Measurements from ENCODE around the gene BLTP3A.

The BLTP3A gene

GRCh38 chr6:34834789-34835518, 43.1 kb downstream of the BLTP3A start:
- no peak for TF ChIP-seq CTCF (IDR thresholded peaks at IDR 0.05; ENCODE audit: control extremely low read depth, extremely low read depth, low read depth, missing control alignments)
- DNase-seq (ENCODE audit: extremely low spot score): no peak
- ChIA-PET CTCF (no interaction called here), POLR2A (no interaction called here)

- DNase-seq (ENCODE audit: extremely low spot score): no peak
- POLR2A ChIA-PET: no interaction called here
- no peak for TF ChIP-seq CTCF (IDR thresholded peaks at IDR 0.05; ENCODE audit: control extremely low read depth, extremely low read depth, low read depth, missing control alignments)
- CTCF ChIA-PET: interaction anchor here (1.1 kb wide), 1 partner anchor 136 kb away, joined by 3 read pairs; no protein-coding TSS in a partner anchor
These were observed 44.1 kb downstream of the BLTP3A start for GRCh38 chr6:34836008-34836407.

- ChIA-PET CTCF (interaction anchor here (1.1 kb wide), 1 partner anchor 136 kb away, joined by 3 read pairs; no protein-coding TSS in a partner anchor), POLR2A (no interaction called here)
- no peak for DNase-seq (ENCODE audit: extremely low spot score)
- no peak for TF ChIP-seq CTCF (IDR thresholded peaks at IDR 0.05; ENCODE audit: control extremely low read depth, extremely low read depth, low read depth, missing control alignments)
These were observed 44.6 kb downstream of the BLTP3A start for GRCh38 chr6:34836451-34836850.

- no peak for DNase-seq (ENCODE audit: extremely low spot score)
- ChIA-PET POLR2A (no interaction called here), CTCF (no interaction called here)
- TF ChIP-seq CTCF (IDR thresholded peaks at IDR 0.05; ENCODE audit: control extremely low read depth, extremely low read depth, low read depth, missing control alignments): no peak
These were observed 45.6 kb downstream of the BLTP3A start for GRCh38 chr6:34837528-34837927.

- ChIA-PET POLR2A (no interaction called here), CTCF (no interaction called here)
- DNase-seq (ENCODE audit: extremely low spot score): no peak
- no peak for TF ChIP-seq CTCF (IDR thresholded peaks at IDR 0.05; ENCODE audit: control extremely low read depth, extremely low read depth, low read depth, missing control alignments)
These were observed 47.9 kb downstream of the BLTP3A start for GRCh38 chr6:34839666-34840352.

Measured in GM10248 (cell line).